Natural killer cell (primary cell): ENCODE measurements around the gene CASP14. TPM values are rescaled to one million over a fixed set of nuclear protein-coding genes. Genes with fewer than 3 reads are reported as not detected.

Experiments used
- ATAC-seq, 3 donors: fragments of 150-1000 bp in 2 of 3; fragments of 200-7000 bp in 1 of 3; cut with Tn5 transposase; 1 replicate in 1 of 3; 2 replicates in 2 of 3; pipeline ENCODE4 v1.10.0; 2021; ENCODE audit warnings: mild to moderate bottlenecking in 2 of 3, moderate library complexity in 2 of 3
- DNase-seq, 2 donors: peaks; one replicate each; pipeline versions ENCODE4 v3.0.0 to v3.0.0-alpha.2; 2013 to 2021; ENCODE audit warnings: mixed read lengths in 1 of 2
- H3K27ac ChIP-seq: one replicate; pipeline ENCODE4 v1.5.1; 2013; ENCODE audit warnings: mild to moderate bottlenecking, low read length
- H3K27me3 ChIP-seq: one replicate; pipeline ENCODE4 v1.6.1; 2013; ENCODE audit warnings: low read length; ENCODE audit not compliant: control insufficient read depth, insufficient read depth
- H3K36me3 ChIP-seq: one replicate; pipeline ENCODE4 v1.6.1; 2013; ENCODE audit warnings: low read length; ENCODE audit not compliant: control insufficient read depth, insufficient read depth
- H3K4me1 ChIP-seq: one replicate; pipeline ENCODE4 v1.6.1; 2013; ENCODE audit warnings: low read length; ENCODE audit not compliant: control insufficient read depth, insufficient read depth
- H3K4me3 ChIP-seq: one replicate; pipeline ENCODE4 v1.5.1; 2013; ENCODE audit warnings: low read length
- H3K9me3 ChIP-seq: one replicate; pipeline ENCODE4 v1.6.1; 2013; ENCODE audit warnings: low read length; ENCODE audit not compliant: control insufficient read depth, insufficient read depth
- H3K27ac Mint-ChIP-seq, 2 donors: one replicate each; pipeline ENCODE4 v1.8.0; 2022; ENCODE audit warnings: mild to moderate bottlenecking in 2 of 2, mixed read lengths in 2 of 2, moderate library complexity in 1 of 2
- H3K27me3 Mint-ChIP-seq, 2 donors: one replicate each; pipeline ENCODE4 v1.8.0; 2022; ENCODE audit warnings: low read depth in 2 of 2, mixed read lengths in 2 of 2
- H3K36me3 Mint-ChIP-seq: one replicate; pipeline ENCODE4 v1.8.0; 2022; ENCODE audit warnings: mixed read lengths
- H3K4me1 Mint-ChIP-seq, 2 donors: one replicate each; pipeline ENCODE4 v1.8.0; 2022; ENCODE audit warnings: mixed read lengths in 2 of 2
- H3K4me3 Mint-ChIP-seq: one replicate; pipeline ENCODE4 v1.8.0; 2022; ENCODE audit warnings: mild to moderate bottlenecking, moderate library complexity, mixed read lengths
- H3K9me3 Mint-ChIP-seq, 2 donors: one replicate each; pipeline ENCODE4 v1.8.0; 2022; ENCODE audit warnings: mixed read lengths in 2 of 2
- WGBS: methylation state at CpG from one replicate; pipeline ENCODE4 v1.1.7; 2013; ENCODE audit warnings: missing lambda C conversion rate; ENCODE audit not compliant: insufficient coverage; 5-methylcytosine and 5-hydroxymethylcytosine counted together
- intact Hi-C: fragments of 100-400 bp; cut with micrococcal nuclease; formaldehyde crosslinking; loops from one replicate; pipeline ENCODE4 v1.14.2; 2022
- total RNA-seq, 4 donors: library from RNA; stranded (reverse); fragments of 120-200 nt in 1 of 4; gene quantifications; one replicate each; pipeline versions ENCODE4 v1.2.3 to v1.2.4, GENCODE V29; 2013 to 2022
- TF ChIP-seq, protein P1 (sequence below): fragments of 200-600 bp; IDR thresholded peaks from one replicate; pipeline ENCODE4 v1.8.0; 2022; ENCODE audit warnings: antibody characterized with exemption

Gene CASP14
- total RNA-seq, 3 donors from 2014 or later (not counting 1 experiment from before 2014, with no cell fraction given), result not detected

DNA sequence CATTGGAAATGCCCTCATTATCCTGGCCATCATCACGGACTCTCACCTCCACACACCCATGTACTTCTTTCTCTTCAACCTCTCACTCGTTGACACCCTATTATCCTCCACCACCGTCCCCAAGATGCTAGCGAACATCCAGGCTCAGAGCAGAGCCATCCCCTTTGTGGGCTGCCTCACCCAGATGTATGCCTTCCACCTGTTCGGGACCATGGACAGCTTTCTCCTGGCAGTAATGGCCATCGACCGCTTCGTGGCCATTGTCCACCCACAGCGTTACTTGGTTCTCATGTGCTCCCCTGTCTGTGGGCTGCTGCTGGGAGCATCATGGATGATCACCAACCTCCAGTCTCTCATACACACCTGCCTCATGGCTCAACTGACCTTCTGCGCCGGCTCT, 37.9 kb downstream of the CASP14 start:
- Mint-ChIP-seq H3K27ac (no peak overlapping the region), H3K36me3 (no peaks in the 10 kb centered on the region), H3K4me3 (no peak overlapping the region), H3K4me1 (no peaks in the 10 kb centered on the region), H3K27me3 (peaks cover 11 to 18% of the 10 kb centered on the region in 2 donors), H3K9me3 (no peaks in the 10 kb centered on the region)
- peaks cover 5% of the 10 kb centered on the region for H3K4me1 ChIP-seq
- 84% methylated on average over 11 of the region's 11 CpGs for WGBS
- no peak overlapping the region for H3K4me3 ChIP-seq
- H3K27ac ChIP-seq, result no peak overlapping the region
- H3K9me3 ChIP-seq, result no peaks in the 10 kb centered on the region
- no peak for ATAC-seq
- TF ChIP-seq, protein P1, sequence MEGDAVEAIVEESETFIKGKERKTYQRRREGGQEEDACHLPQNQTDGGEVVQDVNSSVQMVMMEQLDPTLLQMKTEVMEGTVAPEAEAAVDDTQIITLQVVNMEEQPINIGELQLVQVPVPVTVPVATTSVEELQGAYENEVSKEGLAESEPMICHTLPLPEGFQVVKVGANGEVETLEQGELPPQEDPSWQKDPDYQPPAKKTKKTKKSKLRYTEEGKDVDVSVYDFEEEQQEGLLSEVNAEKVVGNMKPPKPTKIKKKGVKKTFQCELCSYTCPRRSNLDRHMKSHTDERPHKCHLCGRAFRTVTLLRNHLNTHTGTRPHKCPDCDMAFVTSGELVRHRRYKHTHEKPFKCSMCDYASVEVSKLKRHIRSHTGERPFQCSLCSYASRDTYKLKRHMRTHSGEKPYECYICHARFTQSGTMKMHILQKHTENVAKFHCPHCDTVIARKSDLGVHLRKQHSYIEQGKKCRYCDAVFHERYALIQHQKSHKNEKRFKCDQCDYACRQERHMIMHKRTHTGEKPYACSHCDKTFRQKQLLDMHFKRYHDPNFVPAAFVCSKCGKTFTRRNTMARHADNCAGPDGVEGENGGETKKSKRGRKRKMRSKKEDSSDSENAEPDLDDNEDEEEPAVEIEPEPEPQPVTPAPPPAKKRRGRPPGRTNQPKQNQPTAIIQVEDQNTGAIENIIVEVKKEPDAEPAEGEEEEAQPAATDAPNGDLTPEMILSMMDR, result no peak
- H3K36me3 ChIP-seq, result no peaks in the 10 kb centered on the region
- DNase-seq, result no peak
- intact Hi-C loops, result no loop called here
- H3K27me3 ChIP-seq, result no peaks in the 10 kb centered on the region

DNA sequence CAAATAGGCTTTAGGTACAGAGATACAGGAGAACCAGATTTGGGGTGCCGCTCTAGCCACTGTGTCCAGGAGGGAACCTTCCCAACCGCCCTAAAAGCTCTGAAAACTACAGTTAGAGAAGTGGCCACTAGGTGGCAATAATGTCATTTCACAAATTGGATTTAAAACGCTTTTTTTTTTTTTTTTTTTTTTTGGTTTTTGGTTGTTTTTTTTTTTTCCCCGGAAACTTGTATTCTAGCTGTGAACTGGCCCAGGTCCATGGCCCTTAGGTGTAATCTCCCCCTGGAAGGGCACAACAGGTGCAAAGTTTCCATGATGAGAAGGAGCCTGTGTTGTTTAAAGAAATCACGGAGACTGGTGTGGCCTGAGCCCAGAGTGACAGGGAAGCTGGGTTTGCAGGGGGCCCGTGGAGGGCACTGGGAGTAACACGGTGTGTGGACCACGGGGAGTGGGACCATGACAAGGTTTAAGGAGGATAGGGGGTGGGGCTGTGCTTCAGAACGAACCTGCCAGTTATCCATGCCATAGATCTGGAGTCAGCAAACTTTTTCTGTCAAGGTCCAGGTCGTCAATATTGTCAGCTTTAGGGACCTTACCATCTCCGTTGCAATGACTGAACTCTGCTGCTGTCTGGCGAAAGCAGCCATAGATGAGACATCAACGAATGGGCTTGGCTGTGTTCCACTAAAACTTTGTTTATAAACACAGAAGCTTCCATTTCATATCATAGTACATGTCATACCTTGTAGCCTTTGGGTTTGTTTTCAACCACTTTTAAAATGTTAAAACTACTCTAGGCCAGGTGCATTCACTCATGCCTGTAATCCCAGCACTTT, 42.9 kb downstream of the CASP14 start:
- H3K27ac Mint-ChIP-seq, result no peak overlapping the region

DNA sequence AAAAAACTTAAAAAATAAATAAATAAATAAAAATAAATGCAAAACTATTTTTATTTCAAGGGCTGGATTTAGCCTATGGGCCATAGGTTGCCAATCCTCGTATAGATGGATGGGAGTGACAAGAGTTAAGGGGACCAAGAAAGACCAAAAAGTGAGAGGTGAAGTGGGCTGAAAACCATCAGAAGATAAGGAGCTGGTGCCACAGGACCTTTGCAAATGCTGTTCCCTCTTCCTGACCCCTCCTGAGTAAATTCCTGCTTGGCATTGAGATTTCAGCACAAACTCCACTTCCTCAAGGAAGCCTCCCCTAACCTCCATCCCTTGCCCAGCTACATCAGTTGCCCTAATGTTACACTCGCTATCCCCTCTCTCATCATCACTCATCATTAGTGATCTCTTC, 43.7 kb downstream of the CASP14 start:
- H3K27me3 ChIP-seq, result no peaks in the 10 kb centered on the region
- DNase-seq, result no peak
- Mint-ChIP-seq H3K9me3 (no peaks in the 10 kb centered on the region), H3K36me3 (no peaks in the 10 kb centered on the region), H3K4me1 (no peaks in the 10 kb centered on the region), H3K27ac (no peak overlapping the region), H3K4me3 (no peak overlapping the region), H3K27me3 (peaks cover under 1 to 3% of the 10 kb centered on the region in 2 donors)
- intact Hi-C loops, result loop anchor here (2.0 kb wide), 1 partner anchor 464 kb away; no protein-coding TSS in a partner anchor
- 60% methylated on average over 1 of the region's 2 CpGs for WGBS
- H3K27ac ChIP-seq, result no peak overlapping the region
- H3K36me3 ChIP-seq, result no peaks in the 10 kb centered on the region
- peaks cover 7% of the 10 kb centered on the region for H3K4me1 ChIP-seq
- no peak overlapping the region for H3K4me3 ChIP-seq
- no peaks in the 10 kb centered on the region for H3K9me3 ChIP-seq
- TF ChIP-seq, protein P1, result no peak
- no peak for ATAC-seq

More for the DNA sequence above, 42.9 kb downstream of the CASP14 start:
- Histone ChIP-seq H3K27ac (no peak overlapping the region), H3K4me3 (no peak overlapping the region), H3K9me3 (no peaks in the 10 kb centered on the region), H3K36me3 (no peaks in the 10 kb centered on the region), H3K27me3 (no peaks in the 10 kb centered on the region), H3K4me1 (peaks cover 7% of the 10 kb centered on the region)
- peaks cover 9 to 12% of the 10 kb centered on the region in 2 donors for H3K27me3 Mint-ChIP-seq
- WGBS, result 37% methylated on average over 12 of the region's 13 CpGs
- H3K4me1 Mint-ChIP-seq, result no peaks in the 10 kb centered on the region
- TF ChIP-seq, protein P1, result peak; percentile 76
- H3K9me3 Mint-ChIP-seq, result no peaks in the 10 kb centered on the region
- H3K36me3 Mint-ChIP-seq, result no peaks in the 10 kb centered on the region
- ATAC-seq (peak; percentile 77 to 78 (median 78)), DNase-seq (peak; percentile 20 to 88)
- H3K4me3 Mint-ChIP-seq, result no peak overlapping the region
- intact Hi-C loops, result loop anchor here (1.0 to 2.0 kb wide), 2 partner anchors 58 to 465 kb away; no protein-coding TSS in a partner anchor
